Ishikawa (cell line): ENCODE data around the gene NIP7.

Experiments used
- CEBPB ChIP-seq: IDR thresholded peaks from 2 replicates; pipeline ENCODE4 v1.6.1; 2012
- CREB1 ChIP-seq: IDR thresholded peaks from 2 replicates; pipeline ENCODE4 v1.6.1; 2012; ENCODE audit warnings: low read depth
- EGR1 ChIP-seq: IDR thresholded peaks from 2 replicates; pipeline ENCODE4 v1.6.1; 2012
- EP300 ChIP-seq: IDR thresholded peaks from 2 replicates; pipeline ENCODE4 v1.6.1; 2012; ENCODE audit warnings: borderline replicate concordance
- FOXM1 ChIP-seq: IDR thresholded peaks from 2 replicates; pipeline ENCODE4 v1.6.1; 2012; ENCODE audit warnings: low read depth, borderline replicate concordance
- NFIC ChIP-seq: IDR thresholded peaks from 2 replicates; pipeline ENCODE4 v1.6.1; 2012
- RAD21 ChIP-seq: IDR thresholded peaks from 2 replicates; pipeline ENCODE4 v1.6.1; 2012; ENCODE audit warnings: low read depth
- REST ChIP-seq: IDR thresholded peaks from 2 replicates; pipeline ENCODE4 v1.6.1; 2012; ENCODE audit warnings: low read depth, mild to moderate bottlenecking
- TAF1 ChIP-seq: IDR thresholded peaks from 2 replicates; pipeline ENCODE4 v1.6.1; 2012; ENCODE audit warnings: low read depth, mild to moderate bottlenecking
- TCF12 ChIP-seq: IDR thresholded peaks from 2 replicates; pipeline ENCODE4 v1.6.1; 2012; ENCODE audit warnings: low read depth
- TEAD4 ChIP-seq: IDR thresholded peaks from 2 replicates; pipeline ENCODE4 v1.6.1; 2012
- YY1 ChIP-seq: IDR thresholded peaks from 2 replicates; pipeline ENCODE4 v1.6.1; 2012; ENCODE audit warnings: low read depth
- ZBTB7A ChIP-seq: IDR thresholded peaks from 2 replicates; pipeline ENCODE4 v1.6.1; 2012; ENCODE audit warnings: low read depth
- TF ChIP-seq, protein P1 (sequence below): IDR thresholded peaks from 2 replicates; pipeline ENCODE4 v1.6.1; 2012
- TF ChIP-seq, protein P2 (sequence below): IDR thresholded peaks from 2 replicates; pipeline ENCODE4 v1.6.1; 2012

NIP7 gene

GRCh38 chr16:69318911-69319289, 20.7 kb upstream of the NIP7 start:
- TF ChIP-seq TEAD4 = no peak
- TF ChIP-seq, protein P1, sequence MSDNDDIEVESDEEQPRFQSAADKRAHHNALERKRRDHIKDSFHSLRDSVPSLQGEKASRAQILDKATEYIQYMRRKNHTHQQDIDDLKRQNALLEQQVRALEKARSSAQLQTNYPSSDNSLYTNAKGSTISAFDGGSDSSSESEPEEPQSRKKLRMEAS = no peak
- TF ChIP-seq CEBPB = no peak
- no peak for TF ChIP-seq YY1
- no peak for TF ChIP-seq RAD21
- no peak for TF ChIP-seq TAF1
- TF ChIP-seq CREB1 = no peak
- TF ChIP-seq REST = no peak
- no peak for TF ChIP-seq EP300

DNA sequence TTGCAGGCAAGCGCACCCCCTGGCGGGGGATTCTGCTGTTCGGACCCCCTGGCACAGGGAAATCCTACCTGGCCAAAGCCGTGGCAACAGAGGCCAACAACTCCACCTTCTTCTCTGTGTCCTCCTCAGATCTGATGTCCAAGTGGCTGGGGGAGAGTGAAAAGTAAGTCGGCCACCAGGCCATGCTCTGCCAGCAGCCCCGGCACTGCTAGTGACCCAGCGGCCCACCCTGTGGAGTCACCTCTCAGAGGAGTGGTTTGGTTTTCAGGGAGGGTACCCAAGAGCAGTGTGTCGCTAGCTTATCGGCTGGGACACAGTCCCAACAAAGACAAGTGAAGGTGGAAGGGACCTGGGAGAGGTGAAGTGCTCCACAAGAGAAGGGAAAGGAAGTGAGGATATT, 20.2 kb upstream of the NIP7 start:
- TF ChIP-seq, protein P1 = no peak
- TF ChIP-seq RAD21 = no peak
- no peak for TF ChIP-seq EGR1
- TF ChIP-seq FOXM1 = no peak
- TF ChIP-seq EP300 = no peak
- TF ChIP-seq REST = no peak
- TF ChIP-seq NFIC = no peak
- TF ChIP-seq CEBPB = no peak
- no peak for TF ChIP-seq TCF12
- TF ChIP-seq YY1 = no peak
- TF ChIP-seq TEAD4 = no peak
- no peak for TF ChIP-seq CREB1
- TF ChIP-seq, protein P2, sequence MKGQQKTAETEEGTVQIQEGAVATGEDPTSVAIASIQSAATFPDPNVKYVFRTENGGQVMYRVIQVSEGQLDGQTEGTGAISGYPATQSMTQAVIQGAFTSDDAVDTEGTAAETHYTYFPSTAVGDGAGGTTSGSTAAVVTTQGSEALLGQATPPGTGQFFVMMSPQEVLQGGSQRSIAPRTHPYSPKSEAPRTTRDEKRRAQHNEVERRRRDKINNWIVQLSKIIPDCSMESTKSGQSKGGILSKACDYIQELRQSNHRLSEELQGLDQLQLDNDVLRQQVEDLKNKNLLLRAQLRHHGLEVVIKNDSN = no peak
- TF ChIP-seq ZBTB7A = no peak
- TF ChIP-seq TAF1 = no peak

DNA sequence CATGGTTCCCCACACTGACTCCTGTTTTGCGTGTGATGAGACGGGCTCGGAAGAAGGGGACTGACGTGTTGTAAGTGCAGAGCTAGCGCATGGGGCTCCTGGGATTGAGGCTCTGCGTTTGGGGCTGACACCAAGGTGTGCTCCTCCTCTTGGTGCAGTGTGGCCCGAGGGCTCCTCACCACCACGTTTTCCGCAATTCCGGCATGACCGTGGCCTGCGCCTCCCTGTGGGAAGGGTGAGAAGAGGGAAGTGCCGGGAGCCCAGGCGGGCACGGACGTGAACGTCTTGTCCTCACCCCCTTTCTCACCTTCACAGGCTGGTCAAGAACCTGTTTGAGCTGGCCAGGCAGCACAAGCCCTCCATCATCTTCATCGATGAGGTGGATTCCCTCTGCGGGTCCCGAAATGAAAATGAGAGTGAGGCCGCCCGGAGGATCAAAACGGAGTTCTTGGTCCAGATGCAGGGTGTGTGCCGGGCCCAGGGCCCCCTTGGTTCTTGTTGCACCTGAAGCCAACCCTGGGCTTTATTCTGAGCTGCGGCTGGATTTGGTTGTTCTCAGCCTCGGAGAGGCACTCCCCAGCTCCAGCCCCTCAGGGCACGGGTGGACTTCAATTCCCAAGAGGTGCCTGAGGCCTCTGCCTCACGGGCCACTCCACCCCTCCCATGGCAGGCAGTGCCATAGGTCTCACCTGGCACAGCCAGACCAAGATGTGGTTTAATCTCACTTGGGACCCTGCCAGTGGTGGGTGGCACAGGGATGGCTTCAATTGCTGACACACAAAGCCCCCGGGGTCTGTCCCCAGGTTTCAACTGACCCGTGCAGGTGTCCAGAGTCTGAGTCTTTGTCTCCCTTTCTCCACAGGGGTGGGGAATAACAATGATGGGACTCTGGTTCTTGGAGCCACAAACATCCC, 19.5 kb upstream of the NIP7 start:
- no peak for TF ChIP-seq TCF12
- TF ChIP-seq, protein P1 = no peak
- TF ChIP-seq ZBTB7A = no peak
- TF ChIP-seq TAF1 = no peak
- TF ChIP-seq NFIC = no peak
- no peak for TF ChIP-seq RAD21
- TF ChIP-seq EP300 = no peak
- no peak for TF ChIP-seq YY1
- TF ChIP-seq, protein P2 = no peak
- TF ChIP-seq TEAD4 = no peak
- no peak for TF ChIP-seq EGR1
- no peak for TF ChIP-seq CREB1
- TF ChIP-seq CEBPB = no peak
- no peak for TF ChIP-seq REST
- TF ChIP-seq FOXM1 = no peak

DNA sequence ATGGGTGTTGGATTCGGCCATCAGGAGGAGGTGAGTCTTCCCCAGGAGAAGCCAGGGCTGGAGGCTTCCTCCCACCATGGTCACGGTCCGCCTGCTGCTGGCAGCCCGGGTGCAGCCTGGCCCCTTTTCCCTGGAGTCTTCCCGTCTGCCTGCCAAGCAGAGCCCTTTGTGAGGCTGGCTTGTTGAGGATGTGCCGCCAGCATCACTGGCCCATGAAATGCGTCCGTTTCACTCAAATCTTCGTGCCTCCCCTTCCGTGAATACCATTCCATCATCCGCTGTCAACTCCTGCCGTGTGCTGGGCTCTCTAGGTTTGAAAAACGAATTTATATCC, 18.9 kb upstream of the NIP7 start:
- TF ChIP-seq TEAD4 = no peak
- TF ChIP-seq REST = no peak
- no peak for TF ChIP-seq FOXM1
- no peak for TF ChIP-seq ZBTB7A
- TF ChIP-seq EP300 = no peak
- no peak for TF ChIP-seq TCF12
- TF ChIP-seq TAF1 = no peak
- no peak for TF ChIP-seq NFIC
- no peak for TF ChIP-seq YY1
- no peak for TF ChIP-seq EGR1
- no peak for TF ChIP-seq RAD21
- no peak for TF ChIP-seq CEBPB
- TF ChIP-seq, protein P1 = no peak
- TF ChIP-seq, protein P2 = no peak
- TF ChIP-seq CREB1 = no peak
